Astrocyte (in vitro differentiated cells and primary cell): ENCODE measurements around the gene CHAF1A. TPM values are rescaled to one million over a fixed set of nuclear protein-coding genes. Genes with fewer than 3 reads are reported as not detected.

Experiments used
- DNase-seq: peaks from one replicate; pipeline ENCODE4 v3.0.0-alpha.2; 2010; ENCODE audit warnings: low read depth
- FAIRE-seq: peaks from 2 replicates; lab custom pipeline; 2011; peaks lifted over from hg19 to GRCh38; lab: Jason Lieb, UNC
- H2AFZ ChIP-seq: 2 replicates; pipeline ENCODE4 v1.6.0; 2012; ENCODE audit warnings: low read depth, low read length, inconsistent platforms
- H3K27ac ChIP-seq: 2 replicates; pipeline ENCODE4 v1.5.1; 2011; ENCODE audit warnings: low read depth, low read length, inconsistent platforms
- H3K27me3 ChIP-seq: 2 replicates; pipeline ENCODE4 v1.6.0; 2011; ENCODE audit warnings: low read length, inconsistent platforms; ENCODE audit not compliant: insufficient read depth
- H3K36me3 ChIP-seq: 2 replicates; pipeline ENCODE4 v1.5.1; 2011; ENCODE audit warnings: low read length, inconsistent platforms; ENCODE audit not compliant: insufficient read depth
- H3K4me1 ChIP-seq: 2 replicates; pipeline ENCODE4 v1.5.1; 2011; ENCODE audit warnings: low read length, inconsistent platforms; ENCODE audit not compliant: insufficient read depth
- H3K4me2 ChIP-seq: 2 replicates; pipeline ENCODE4 v1.6.0; 2012; ENCODE audit warnings: low read length, inconsistent platforms
- H3K4me3 ChIP-seq: 2 replicates; pipeline ENCODE4 v1.5.1; 2011; ENCODE audit warnings: low read depth, mild to moderate bottlenecking, low read length, inconsistent platforms; ENCODE audit not compliant: insufficient read depth
- H3K79me2 ChIP-seq: 2 replicates; pipeline ENCODE4 v1.6.0; 2012; ENCODE audit warnings: mild to moderate bottlenecking, low read length, inconsistent platforms; ENCODE audit not compliant: insufficient read depth
- H3K9ac ChIP-seq: 2 replicates; pipeline ENCODE4 v1.6.0; 2012; ENCODE audit warnings: mild to moderate bottlenecking, low read length, inconsistent platforms
- H3K9me3 ChIP-seq: 2 replicates; pipeline ENCODE4 v1.5.1; 2012; ENCODE audit warnings: low read depth, mild to moderate bottlenecking, low read length, inconsistent platforms; ENCODE audit not compliant: insufficient read depth
- H4K20me1 ChIP-seq: 2 replicates; pipeline ENCODE4 v1.6.0; 2012; ENCODE audit warnings: low read length, inconsistent platforms; ENCODE audit not compliant: insufficient read depth
- H3K27ac Mint-ChIP-seq: one replicate; pipeline ENCODE4 v1.8.0; 2021; ENCODE audit warnings: mild to moderate bottlenecking, mixed read lengths; ENCODE audit not compliant: unreplicated experiment
- H3K27me3 Mint-ChIP-seq: one replicate; pipeline ENCODE4 v1.8.0; 2021; ENCODE audit warnings: low read depth, mixed read lengths; ENCODE audit not compliant: unreplicated experiment
- H3K36me3 Mint-ChIP-seq: one replicate; pipeline ENCODE4 v1.8.0; 2021; ENCODE audit warnings: low read depth, mixed read lengths; ENCODE audit not compliant: unreplicated experiment
- H3K4me1 Mint-ChIP-seq: one replicate; pipeline ENCODE4 v1.8.0; 2021; ENCODE audit warnings: low read depth, mixed read lengths; ENCODE audit not compliant: unreplicated experiment
- H3K4me3 Mint-ChIP-seq: one replicate; pipeline ENCODE4 v1.8.0; 2021; ENCODE audit warnings: mild to moderate bottlenecking, moderate library complexity, mixed read lengths; ENCODE audit not compliant: unreplicated experiment
- H3K9me3 Mint-ChIP-seq: one replicate; pipeline ENCODE4 v1.8.0; 2021; ENCODE audit warnings: mild to moderate bottlenecking, mixed read lengths; ENCODE audit not compliant: unreplicated experiment
- CTCF ChIP-seq: IDR thresholded peaks from 2 replicates; pipeline ENCODE4 v1.5.1; 2011; ENCODE audit warnings: low read depth, mild to moderate bottlenecking, inconsistent platforms, low read length, moderate library complexity; ENCODE audit not compliant: insufficient read depth
- EZH2 ChIP-seq: IDR thresholded peaks from 2 replicates; pipeline ENCODE4 v1.6.1; 2012; ENCODE audit warnings: mild to moderate bottlenecking, low read length, inconsistent platforms; ENCODE audit not compliant: insufficient read depth
- total RNA-seq: library from RNA; stranded (reverse); gene quantifications from 2 replicates; pipeline ENCODE4 v1.2.1, GENCODE V29; 2021

Gene CHAF1A
- total RNA-seq, 1 donor from 2014 or later = 8.5 TPM

GRCh38 chr19:4449639-4450028 lies 47.2 kb downstream of the CHAF1A start:
- Histone ChIP-seq H3K4me3 (no peak overlapping the region), H3K4me1 (no peaks in the 10 kb centered on the region), H3K9ac (no peak overlapping the region), H3K27ac (no peak overlapping the region), H3K36me3 (peaks cover 14% of the 10 kb centered on the region), H3K27me3 (no peaks in the 10 kb centered on the region), H4K20me1 (peaks cover 56% of the 10 kb centered on the region), H3K79me2 (peaks cover 12% of the 10 kb centered on the region), H3K4me2 (no peak overlapping the region), H2AFZ (no peak overlapping the region), H3K9me3 (no peaks in the 10 kb centered on the region)
- Mint-ChIP-seq H3K36me3 (peaks cover 9% of the 10 kb centered on the region), H3K27ac (no peak overlapping the region), H3K4me3 (no peak overlapping the region), H3K4me1 (no peaks in the 10 kb centered on the region), H3K9me3 (no peaks in the 10 kb centered on the region), H3K27me3 (no peaks in the 10 kb centered on the region)
- DNase-seq (no peak), FAIRE-seq (no peak)
- TF ChIP-seq CTCF (no peak), EZH2 (no peak)

GRCh38 chr19:4452230-4452990 lies 50.0 kb downstream of the CHAF1A start:
- no peaks in the 10 kb centered on the region for H3K9me3 Mint-ChIP-seq
- H2AFZ ChIP-seq = no peak overlapping the region
- no peak overlapping the region for H3K9ac ChIP-seq
- no peak for TF ChIP-seq CTCF
- TF ChIP-seq EZH2 = no peak
- FAIRE-seq (no peak), DNase-seq (no peak)
- H3K36me3 Mint-ChIP-seq = peaks cover 9% of the 10 kb centered on the region
- peaks cover 37% of the 10 kb centered on the region for H3K79me2 ChIP-seq
- peaks cover 49% of the 10 kb centered on the region for H4K20me1 ChIP-seq
- no peaks in the 10 kb centered on the region for H3K9me3 ChIP-seq
- H3K4me3 Mint-ChIP-seq = no peak overlapping the region
- peaks cover 15% of the 10 kb centered on the region for H3K4me1 Mint-ChIP-seq
- no peak overlapping the region for H3K27ac ChIP-seq
- H3K4me2 ChIP-seq = no peak overlapping the region
- no peak overlapping the region for H3K27ac Mint-ChIP-seq
- no peak overlapping the region for H3K4me3 ChIP-seq
- H3K36me3 ChIP-seq = peaks cover 11% of the 10 kb centered on the region
- no peaks in the 10 kb centered on the region for H3K27me3 Mint-ChIP-seq
- H3K27me3 ChIP-seq = no peaks in the 10 kb centered on the region
- peaks cover 21% of the 10 kb centered on the region for H3K4me1 ChIP-seq
